B cell (primary cell): ENCODE data around the gene MRPS2. TPM values are rescaled to one million over a fixed set of nuclear protein-coding genes. Genes with fewer than 3 reads are reported as not detected.

ENCODE experiments used
- ATAC-seq: fragments of 200-7000 bp; cut with Tn5 transposase; one replicate; pipeline ENCODE4 v1.10.0; 2021; ENCODE audit warnings: low read depth, mild to moderate bottlenecking, moderate number of reproducible peaks, moderate library complexity
- CTCF ChIA-PET: fragments of 350-600 bp; sonication (Branson Sonifier 250); formaldehyde crosslinking; loops from one replicate; lab custom pipeline; 2021; ENCODE audit warnings: antibody characterized with exemption, inconsistent platforms; lab: Charles Lee
- POLR2A ChIA-PET: fragments of 350-600 bp; sonication (Branson Sonifier 250); formaldehyde crosslinking; loops from one replicate; lab custom pipeline; 2021; ENCODE audit warnings: antibody characterized with exemption; lab: Charles Lee
- DNase-seq: peaks from one replicate; pipeline ENCODE4 v3.0.0; 2013
- H2AFZ ChIP-seq: 2 replicates; pipeline ENCODE4 v1.6.1; 2012; ENCODE audit warnings: mild to moderate bottlenecking, low read depth, low read length; ENCODE audit not compliant: insufficient read depth, poor library complexity, severe bottlenecking
- H3K27ac ChIP-seq, 2 donors: 1 replicate in 1 of 2; 2 replicates in 1 of 2; pipeline ENCODE4 v1.5.1; 2012 to 2013; ENCODE audit warnings: low read length in 2 of 2, mild to moderate bottlenecking in 2 of 2, moderate library complexity in 1 of 2
- H3K27me3 ChIP-seq, 4 experiments: fragments of 200-600 bp in 1 of 4; sonication (generic) in 1 of 4; replicated peaks in 1 of 4; 1 replicate in 2 of 4; 2 replicates in 2 of 4; pipeline versions ENCODE4 v1.6.1 to v1.7.0; 2013 to 2016; ENCODE audit warnings: low read length in 3 of 4, mild to moderate bottlenecking in 2 of 4, mixed read lengths in 1 of 4, moderate library complexity in 1 of 4; ENCODE audit not compliant: insufficient read depth in 4 of 4, control insufficient read depth in 3 of 4; ENCODE audit errors: control extremely low read depth in 1 of 4
- H3K36me3 ChIP-seq, 2 experiments: replicated peaks in 1 of 2; 1 replicate in 1 of 2; 2 replicates in 1 of 2; pipeline versions ENCODE4 v1.6.1 to v1.7.1; 2013; ENCODE audit warnings: low read length in 1 of 2; ENCODE audit not compliant: insufficient read depth in 2 of 2, control insufficient read depth in 1 of 2; ENCODE audit errors: control extremely low read depth in 1 of 2, extremely low read depth in 1 of 2
- H3K4me1 ChIP-seq, 2 donors: fragments of 200-600 bp in 1 of 2; sonication (generic) in 1 of 2; 1 replicate in 1 of 2; 2 replicates in 1 of 2; pipeline versions ENCODE4 v1.5.1 to v1.6.1; 2013 to 2017; ENCODE audit warnings: low read length in 2 of 2; ENCODE audit not compliant: control insufficient read depth in 2 of 2, insufficient read depth in 2 of 2
- H3K4me2 ChIP-seq: replicated peaks from 2 replicates; pipeline ENCODE3; 2012; ENCODE audit warnings: mild to moderate bottlenecking, low read depth, low read length; ENCODE audit not compliant: poor library complexity, severe bottlenecking
- H3K4me3 ChIP-seq, 5 experiments: fragments of 200-600 bp in 1 of 5; sonication (generic) in 1 of 5; 1 replicate in 3 of 5; 2 replicates in 2 of 5; pipeline versions ENCODE4 v1.5.1 to v1.7.0; 2011 to 2016; ENCODE audit warnings: low read length in 4 of 5, mild to moderate bottlenecking in 4 of 5, low read depth in 2 of 5, control low read depth in 1 of 5, moderate library complexity in 1 of 5; ENCODE audit not compliant: insufficient read depth in 1 of 5; ENCODE audit errors: control extremely low read depth in 1 of 5, extremely low read depth in 1 of 5
- H3K79me2 ChIP-seq: fragments of 200-600 bp; sonication (generic); one replicate; pipeline ENCODE4 v1.6.0; 2016; ENCODE audit warnings: low read length; ENCODE audit not compliant: control insufficient read depth, insufficient read depth
- H3K9ac ChIP-seq: fragments of 200-600 bp; sonication (generic); 2 replicates; pipeline ENCODE4 v1.6.1; 2017; ENCODE audit warnings: mild to moderate bottlenecking, low read length, moderate library complexity
- H3K9me3 ChIP-seq, 3 donors: one replicate each; pipeline versions ENCODE4 v1.6.1 to v1.7.1; 2013; ENCODE audit warnings: low read length in 2 of 3; ENCODE audit not compliant: control insufficient read depth in 2 of 3, insufficient read depth in 1 of 3; ENCODE audit errors: control extremely low read depth in 1 of 3
- H4K20me1 ChIP-seq: 2 replicates; pipeline ENCODE4 v1.6.0; 2012; ENCODE audit warnings: mild to moderate bottlenecking, low read length; ENCODE audit not compliant: insufficient read depth, control insufficient read depth, poor library complexity, severe bottlenecking
- H3K27ac Mint-ChIP-seq: one replicate; pipeline ENCODE4 v1.8.0; 2021; ENCODE audit warnings: mixed read lengths
- H3K27me3 Mint-ChIP-seq: one replicate; pipeline ENCODE4 v1.8.0; 2021; ENCODE audit warnings: mixed read lengths
- H3K4me1 Mint-ChIP-seq: one replicate; pipeline ENCODE4 v1.8.0; 2021; ENCODE audit warnings: mixed read lengths
- H3K4me3 Mint-ChIP-seq: one replicate; pipeline ENCODE4 v1.8.0; 2021; ENCODE audit warnings: mixed read lengths
- H3K9me3 Mint-ChIP-seq: one replicate; pipeline ENCODE4 v1.8.0; 2022; ENCODE audit warnings: mixed read lengths; ENCODE audit not compliant: insufficient read depth
- EZH2 ChIP-seq: IDR thresholded peaks from 2 replicates; pipeline ENCODE4 v1.6.1; 2012; ENCODE audit warnings: borderline replicate concordance, low read depth, mild to moderate bottlenecking, moderate library complexity, low read length; ENCODE audit not compliant: insufficient read depth, poor library complexity, severe bottlenecking
- whole genome bisulfite sequencing: methylation state at CpG from one replicate; pipeline ENCODE4 v1.1.5; 2013; ENCODE audit warnings: missing lambda C conversion rate; ENCODE audit not compliant: insufficient coverage; 5-methylcytosine and 5-hydroxymethylcytosine counted together
- intact Hi-C: fragments of 100-400 bp; cut with micrococcal nuclease; formaldehyde crosslinking; loops from one replicate; pipeline ENCODE4 v1.10.0; 2022
- polyA plus RNA-seq: library from polyadenylated mRNA; depleted of rRNA; stranded (reverse); fragments of >200 nt; gene quantifications from 2 replicates; pipeline ENCODE4 v1.2.3, GENCODE V29; 2012
- total RNA-seq, 2 donors: library from RNA; stranded (reverse); fragments of 120-200 nt in 1 of 2; gene quantifications; 1 replicate in 1 of 2; 2 replicates in 1 of 2; pipeline versions ENCODE4 v1.2.3 to v1.2.4, GENCODE V29; 2013 to 2022
- TF ChIP-seq, protein P1 (sequence below): fragments of 200-600 bp; IDR thresholded peaks from one replicate; pipeline ENCODE4 v1.8.0; 2022; ENCODE audit warnings: antibody characterized with exemption, mild to moderate bottlenecking

MRPS2 gene
- total and polyA plus RNA-seq, 2 donors (not counting 1 experiment from before 2014, with no cell fraction given): 26.7 to 55.1 TPM

DNA sequence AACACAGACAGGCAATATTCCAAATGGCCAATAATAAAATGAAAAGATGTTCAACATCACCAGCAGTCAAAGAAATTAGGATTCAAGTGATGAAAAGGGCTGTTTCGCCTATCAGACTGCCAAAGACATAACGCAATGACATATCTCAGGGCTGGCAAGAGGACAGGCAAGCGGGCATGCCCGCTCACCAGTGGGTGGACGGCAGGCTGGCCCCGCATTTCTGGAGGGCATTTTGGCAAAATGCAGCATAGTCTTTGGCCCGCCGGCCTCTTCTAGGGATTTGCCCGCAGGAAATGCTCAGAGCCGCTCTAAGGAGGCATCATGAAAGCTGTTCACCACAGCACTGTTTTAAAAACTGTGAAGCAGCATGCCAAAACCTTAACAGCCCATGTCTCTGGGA lies 22.3 kb upstream of the MRPS2 start:
- H3K4me1 Mint-ChIP-seq: peaks cover 8% of the 10 kb centered on the region
- intact Hi-C loops: no loop called here
- H3K36me3 ChIP-seq: no peaks in the 10 kb centered on the region
- H3K79me2 ChIP-seq: no peaks in the 10 kb centered on the region
- DNase-seq (no peak), ATAC-seq (no peak)
- H3K27me3 ChIP-seq: peaks cover 0 to 27% (median 0%) of the 10 kb centered on the region in 4 experiments
- ChIA-PET POLR2A (no interaction called here), CTCF (interaction anchor here (0.6 kb wide), 1 partner anchor 67 kb away, joined by 3 read pairs; no protein-coding TSS in a partner anchor)
- no peak overlapping the region for H3K9ac ChIP-seq
- H3K4me3 ChIP-seq: no peak overlapping the region
- H3K4me3 Mint-ChIP-seq: peak overlapping the region; percentile 93
- 89% methylated on average over 10 of the region's 10 CpGs for WGBS
- H3K4me2 ChIP-seq: no peak overlapping the region
- peaks cover 7% of the 10 kb centered on the region for H3K27me3 Mint-ChIP-seq
- no peak overlapping the region for H3K27ac ChIP-seq
- H4K20me1 ChIP-seq: no peaks in the 10 kb centered on the region
- H2AFZ ChIP-seq: no peak overlapping the region
- no peaks in the 10 kb centered on the region for H3K9me3 Mint-ChIP-seq
- TF ChIP-seq, protein P1, sequence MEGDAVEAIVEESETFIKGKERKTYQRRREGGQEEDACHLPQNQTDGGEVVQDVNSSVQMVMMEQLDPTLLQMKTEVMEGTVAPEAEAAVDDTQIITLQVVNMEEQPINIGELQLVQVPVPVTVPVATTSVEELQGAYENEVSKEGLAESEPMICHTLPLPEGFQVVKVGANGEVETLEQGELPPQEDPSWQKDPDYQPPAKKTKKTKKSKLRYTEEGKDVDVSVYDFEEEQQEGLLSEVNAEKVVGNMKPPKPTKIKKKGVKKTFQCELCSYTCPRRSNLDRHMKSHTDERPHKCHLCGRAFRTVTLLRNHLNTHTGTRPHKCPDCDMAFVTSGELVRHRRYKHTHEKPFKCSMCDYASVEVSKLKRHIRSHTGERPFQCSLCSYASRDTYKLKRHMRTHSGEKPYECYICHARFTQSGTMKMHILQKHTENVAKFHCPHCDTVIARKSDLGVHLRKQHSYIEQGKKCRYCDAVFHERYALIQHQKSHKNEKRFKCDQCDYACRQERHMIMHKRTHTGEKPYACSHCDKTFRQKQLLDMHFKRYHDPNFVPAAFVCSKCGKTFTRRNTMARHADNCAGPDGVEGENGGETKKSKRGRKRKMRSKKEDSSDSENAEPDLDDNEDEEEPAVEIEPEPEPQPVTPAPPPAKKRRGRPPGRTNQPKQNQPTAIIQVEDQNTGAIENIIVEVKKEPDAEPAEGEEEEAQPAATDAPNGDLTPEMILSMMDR: no peak
- no peak for TF ChIP-seq EZH2
- no peak overlapping the region for H3K27ac Mint-ChIP-seq
- H3K4me1 ChIP-seq: peaks cover 10 to 15% of the 10 kb centered on the region in 2 donors
- H3K9me3 ChIP-seq: no peaks in the 10 kb centered on the region

DNA sequence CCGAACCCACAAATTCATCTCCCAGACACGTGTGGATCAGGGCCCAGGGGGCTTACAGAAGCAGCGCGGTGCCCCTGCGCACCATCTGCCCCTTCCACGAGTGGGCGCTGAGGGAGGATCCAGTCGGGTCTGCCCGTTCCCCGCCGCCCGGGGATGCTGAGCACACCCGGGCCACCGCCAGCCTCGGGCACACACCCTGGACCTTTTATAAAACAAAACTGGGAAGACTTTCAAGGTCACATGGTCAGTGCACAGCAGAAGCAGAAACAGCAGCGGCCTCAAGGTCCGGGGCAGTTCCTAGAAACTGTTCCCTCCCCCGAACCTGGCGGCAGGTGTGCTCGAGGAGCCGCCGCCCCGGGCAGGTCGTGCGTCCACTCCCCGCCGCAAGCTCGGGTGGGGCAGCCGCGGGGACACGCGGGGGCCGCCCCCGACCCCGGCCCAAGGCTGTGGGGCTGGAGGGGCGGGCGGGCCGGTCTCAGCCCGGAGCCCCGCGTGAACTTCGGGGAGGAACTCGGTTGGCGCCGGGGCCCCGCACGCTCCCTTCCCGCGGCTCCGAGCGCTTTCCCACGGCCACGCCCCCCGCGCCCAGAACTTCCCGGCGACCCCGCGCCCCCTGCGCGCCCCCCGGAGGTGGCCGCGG lies 21.5 kb upstream of the MRPS2 start:
- H3K4me1 ChIP-seq: peaks cover 10 to 15% of the 10 kb centered on the region in 2 donors
- H3K4me3 Mint-ChIP-seq: peak overlapping the region; percentile 93
- H2AFZ ChIP-seq: peak overlapping the region; percentile 66
- no peaks in the 10 kb centered on the region for H3K9me3 ChIP-seq
- intact Hi-C loops: no loop called here
- H3K27me3 Mint-ChIP-seq: peaks cover 7% of the 10 kb centered on the region
- 2% methylated on average over 64 of the region's 64 CpGs for WGBS
- no peaks in the 10 kb centered on the region for H3K79me2 ChIP-seq
- peaks cover 8% of the 10 kb centered on the region for H3K4me1 Mint-ChIP-seq
- H3K9ac ChIP-seq: peak overlapping the region; percentile 51
- H3K9me3 Mint-ChIP-seq: no peaks in the 10 kb centered on the region
- ATAC-seq (peak; percentile 35), DNase-seq (peak; percentile 47)
- POLR2A ChIA-PET: no interaction called here
- peak overlapping the region; percentile 90 for H3K27ac Mint-ChIP-seq
- no peak for TF ChIP-seq EZH2
- TF ChIP-seq, protein P1: peak; percentile 21
- CTCF ChIA-PET: no interaction called here
- H3K4me2 ChIP-seq: peak overlapping the region; percentile 77
- H3K27me3 ChIP-seq: peaks cover 0 to 32% (median 0%) of the 10 kb centered on the region in 4 experiments
- peak overlapping the region in 4 of 5 experiments; percentile 24 to 61 (median 47) for H3K4me3 ChIP-seq
- no peaks in the 10 kb centered on the region for H4K20me1 ChIP-seq
- H3K27ac ChIP-seq: no peak overlapping the region
- H3K36me3 ChIP-seq: no peaks in the 10 kb centered on the region
